Testis (tissue), 3 donors: ENCODE measurements around the gene SH3BP4. TPM values are rescaled to one million over a fixed set of nuclear protein-coding genes. Genes with fewer than 3 reads are reported as not detected.

Source experiments
- DNase-seq: peaks from one replicate; pipeline ENCODE4 v3.0.0-alpha.2; 2019
- H3K27ac ChIP-seq, 2 donors: fragments of 200-600 bp; sonication (generic); one replicate each; pipeline ENCODE4 v1.5.1; 2019
- H3K27me3 ChIP-seq: fragments of 200-600 bp; sonication (generic); one replicate; pipeline ENCODE4 v1.5.1; 2019
- H3K36me3 ChIP-seq: fragments of 200-600 bp; sonication (generic); one replicate; pipeline ENCODE4 v1.5.1; 2017; ENCODE audit warnings: low read depth; ENCODE audit errors: missing control alignments
- H3K4me1 ChIP-seq: fragments of 200-600 bp; sonication (generic); one replicate; pipeline ENCODE4 v1.5.1; 2019
- H3K4me3 ChIP-seq, 2 donors: fragments of 200-600 bp; sonication (generic); one replicate each; pipeline ENCODE4 v1.5.1; 2017 to 2019
- H3K9me3 ChIP-seq: fragments of 200-600 bp; sonication (generic); one replicate; pipeline ENCODE4 v1.5.1; 2017
- CTCF ChIP-seq, 3 experiments: fragments of 450-650 bp in 2 of 3; fragments of 200-600 bp in 1 of 3; sonication (generic) in 1 of 3; IDR thresholded peaks; one replicate each; pipeline ENCODE4 v1.5.1; 2016 to 2019; ENCODE audit warnings: antibody characterized with exemption in 3 of 3, mild to moderate bottlenecking in 2 of 3, moderate library complexity in 1 of 3
- POLR2A ChIP-seq: fragments of 450-650 bp; IDR thresholded peaks from one replicate; pipeline ENCODE4 v1.6.1; 2017; ENCODE audit warnings: antibody characterized with exemption, mild to moderate bottlenecking, moderate library complexity
- WGBS, 2 donors: methylation state at CpG; one replicate each; pipeline ENCODE4 v1.1.5; 2018; 5-methylcytosine and 5-hydroxymethylcytosine counted together
- intact Hi-C: fragments of 100-400 bp; cut with DNase I; formaldehyde crosslinking; loops from one replicate; pipeline ENCODE4 v1.15.1; 2023; ENCODE audit warnings: low total_unique reads
- polyA plus RNA-seq: library from polyadenylated mRNA; stranded (reverse); fragments of 350-450 nt; fragmentation: Illumina TruSeq; extraction: RNeasy Lipid Tissue Mini Kit (QIAGEN cat#74804); gene quantifications from one replicate; pipeline ENCODE4 v1.2.3, GENCODE V29; 2014; ENCODE audit warnings: low read depth, low replicate concordance; ENCODE audit not compliant: insufficient read depth
- total RNA-seq, 2 donors: library from RNA; depleted of rRNA; stranded (reverse); fragments of >200 nt; gene quantifications; one replicate each; pipeline ENCODE4 v1.2.3, GENCODE V29; 2016

Gene SH3BP4
- total and polyA plus RNA-seq, 3 donors from 2014 or later = 33.3 to 88.5 (median 64.4) TPM

GRCh38 chr2:234940527-234940926 lies 11.3 kb upstream of the SH3BP4 start:
- 92 to 96% methylated on average over 3 to 7 of the region's 7 CpGs for WGBS, 2 donors
- no peaks in the 10 kb centered on the region for H3K9me3 ChIP-seq
- DNase-seq = no peak

GRCh38 chr2:234945339-234945873 lies 6.4 kb upstream of the SH3BP4 start:
- Histone ChIP-seq H3K27ac (no peak overlapping the region), H3K4me3 (no peak overlapping the region), H3K36me3 (no peaks in the 10 kb centered on the region), H3K27me3 (no peaks in the 10 kb centered on the region), H3K9me3 (no peaks in the 10 kb centered on the region), H3K4me1 (no peaks in the 10 kb centered on the region)
- intact Hi-C loops = no loop called here
- DNase-seq = no peak
- no peak for TF ChIP-seq CTCF (IDR thresholded peaks at IDR 0.05)
- TF ChIP-seq POLR2A = no peak
- WGBS, 2 donors = 80 to 88% methylated on average over 14 of the region's 14 CpGs

More at GRCh38 chr2:234940527-234940926, 11.3 kb upstream of the SH3BP4 start:
- no peak overlapping the region for H3K4me3 ChIP-seq
- no peak overlapping the region for H3K27ac ChIP-seq
- TF ChIP-seq CTCF (IDR thresholded peaks at IDR 0.05) (no peak), POLR2A (no peak)
- no peaks in the 10 kb centered on the region for H3K36me3 ChIP-seq
- no peaks in the 10 kb centered on the region for H3K4me1 ChIP-seq
- no peaks in the 10 kb centered on the region for H3K27me3 ChIP-seq
- intact Hi-C loops = no loop called here

- intact Hi-C loops = no loop called here
- TF ChIP-seq POLR2A = no peak
- no peak for TF ChIP-seq CTCF (IDR thresholded peaks at IDR 0.05)
- H3K4me1 ChIP-seq = peaks cover 4% of the 10 kb centered on the region
- DNase-seq = no peak
- no peak overlapping the region for H3K4me3 ChIP-seq
- H3K27me3 ChIP-seq = no peaks in the 10 kb centered on the region
- no peaks in the 10 kb centered on the region for H3K36me3 ChIP-seq
- H3K9me3 ChIP-seq = no peaks in the 10 kb centered on the region
- no peak overlapping the region for H3K27ac ChIP-seq
- WGBS, 2 donors = 90 to 93% methylated on average over 3 of the region's 3 CpGs
Observed at GRCh38 chr2:234947556-234947955, 4.3 kb upstream of the SH3BP4 start.

- Histone ChIP-seq H3K4me3 (no peak overlapping the region), H3K27me3 (no peaks in the 10 kb centered on the region), H3K36me3 (no peaks in the 10 kb centered on the region), H3K9me3 (no peaks in the 10 kb centered on the region), H3K27ac (no peak overlapping the region), H3K4me1 (peaks cover 19% of the 10 kb centered on the region)
- 67 to 79% methylated on average over 6 of the region's 6 CpGs for WGBS, 2 donors
- no peak for TF ChIP-seq CTCF (IDR thresholded peaks at IDR 0.05)
- TF ChIP-seq POLR2A = no peak
- intact Hi-C loops = no loop called here
- DNase-seq = no peak
Observed at GRCh38 chr2:234949762-234950434, 1.9 kb upstream of the SH3BP4 start.

GRCh38 chr2:234950435-234950729 lies 1.4 kb upstream of the SH3BP4 start:
- WGBS, 2 donors = 56 to 77% methylated on average over 7 of the region's 7 CpGs
- Histone ChIP-seq H3K27ac (peak overlapping the region in 1 of 2 donors; percentile 92), H3K9me3 (no peaks in the 10 kb centered on the region), H3K36me3 (no peaks in the 10 kb centered on the region), H3K27me3 (no peaks in the 10 kb centered on the region), H3K4me1 (peaks cover 23% of the 10 kb centered on the region), H3K4me3 (peak overlapping the region in 1 of 2 donors; percentile 73)
- intact Hi-C loops = no loop called here
- no peak for DNase-seq
- TF ChIP-seq CTCF (IDR thresholded peaks at IDR 0.05) = no peak
- no peak for TF ChIP-seq POLR2A
